SK-N-SH (cell line): ENCODE data around the gene ZDHHC8.

Experiments
- EP300 ChIP-seq, 2 experiments: IDR thresholded peaks; 2 replicates each; pipeline versions ENCODE4 v1.4.0 to v1.6.1; 2012; ENCODE audit warnings: borderline replicate concordance in 1 of 2, low read depth in 1 of 2, low read length in 1 of 2
- NRF1 ChIP-seq: IDR thresholded peaks from 2 replicates; pipeline ENCODE4 v1.6.1; 2012; ENCODE audit warnings: low read depth, mild to moderate bottlenecking, low read length
- YY1 ChIP-seq: IDR thresholded peaks from 2 replicates; pipeline ENCODE4 v1.4.0; 2012; ENCODE audit warnings: low read depth, mild to moderate bottlenecking
- TF ChIP-seq, protein P1 (sequence below): fragments of 200-600 bp; sonication (generic); IDR thresholded peaks from 2 replicates; pipeline ENCODE4 v1.6.1; 2017; ENCODE audit warnings: antibody characterized with exemption, mild to moderate bottlenecking, moderate library complexity
- TF ChIP-seq, protein P2 (sequence below): IDR thresholded peaks from 2 replicates; pipeline ENCODE4 v1.6.1; 2012; ENCODE audit warnings: mild to moderate bottlenecking, low read depth, low read length, moderate library complexity
- TF ChIP-seq, protein P3 (sequence below): fragments of 150-350 bp; IDR thresholded peaks from 2 replicates; pipeline ENCODE4 v1.6.1; 2017; ENCODE audit warnings: antibody characterized with exemption, low read length, low read depth, borderline replicate concordance

DNA sequence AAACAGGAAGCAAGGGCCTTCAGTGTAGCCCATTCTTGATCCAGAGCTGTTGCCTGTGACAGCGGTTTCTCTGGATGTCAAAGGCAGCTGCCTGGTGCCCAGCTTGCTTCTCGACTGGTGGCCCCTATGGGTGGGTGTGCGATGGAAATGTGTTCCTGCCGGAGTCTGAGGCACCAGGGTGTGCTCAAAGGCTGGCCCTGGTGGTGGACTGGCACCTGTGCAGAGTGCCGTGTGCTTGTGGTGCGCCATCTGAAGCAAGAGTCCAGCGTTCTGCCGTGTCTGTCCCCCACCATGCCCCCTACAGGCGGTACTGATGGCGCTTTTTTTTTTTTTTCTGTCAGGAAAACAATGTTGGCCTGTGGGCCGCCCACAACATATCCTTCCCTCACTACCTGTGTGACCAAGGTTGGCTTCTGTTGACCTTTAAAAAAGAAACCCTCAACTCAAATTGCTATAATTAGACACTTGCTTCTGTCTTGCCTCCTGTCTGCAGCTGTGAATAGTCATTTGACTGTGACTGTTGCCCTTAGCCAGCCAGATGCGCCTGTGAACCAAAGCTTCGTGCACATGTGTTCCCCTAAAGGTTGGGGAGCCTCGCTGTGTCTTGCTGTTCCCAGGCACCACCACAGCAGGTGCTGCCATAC, 20.4 kb upstream of the ZDHHC8 start:
- TF ChIP-seq YY1 (no peak), NRF1 (no peak), EP300 (IDR thresholded peaks at IDR 0.05; ENCODE audit: borderline replicate concordance in 1 of 2, low read depth in 1 of 2, low read length in 1 of 2) (no peak)
- TF ChIP-seq, protein P1, sequence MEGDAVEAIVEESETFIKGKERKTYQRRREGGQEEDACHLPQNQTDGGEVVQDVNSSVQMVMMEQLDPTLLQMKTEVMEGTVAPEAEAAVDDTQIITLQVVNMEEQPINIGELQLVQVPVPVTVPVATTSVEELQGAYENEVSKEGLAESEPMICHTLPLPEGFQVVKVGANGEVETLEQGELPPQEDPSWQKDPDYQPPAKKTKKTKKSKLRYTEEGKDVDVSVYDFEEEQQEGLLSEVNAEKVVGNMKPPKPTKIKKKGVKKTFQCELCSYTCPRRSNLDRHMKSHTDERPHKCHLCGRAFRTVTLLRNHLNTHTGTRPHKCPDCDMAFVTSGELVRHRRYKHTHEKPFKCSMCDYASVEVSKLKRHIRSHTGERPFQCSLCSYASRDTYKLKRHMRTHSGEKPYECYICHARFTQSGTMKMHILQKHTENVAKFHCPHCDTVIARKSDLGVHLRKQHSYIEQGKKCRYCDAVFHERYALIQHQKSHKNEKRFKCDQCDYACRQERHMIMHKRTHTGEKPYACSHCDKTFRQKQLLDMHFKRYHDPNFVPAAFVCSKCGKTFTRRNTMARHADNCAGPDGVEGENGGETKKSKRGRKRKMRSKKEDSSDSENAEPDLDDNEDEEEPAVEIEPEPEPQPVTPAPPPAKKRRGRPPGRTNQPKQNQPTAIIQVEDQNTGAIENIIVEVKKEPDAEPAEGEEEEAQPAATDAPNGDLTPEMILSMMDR, result peak; percentile 61
- TF ChIP-seq, protein P2, sequence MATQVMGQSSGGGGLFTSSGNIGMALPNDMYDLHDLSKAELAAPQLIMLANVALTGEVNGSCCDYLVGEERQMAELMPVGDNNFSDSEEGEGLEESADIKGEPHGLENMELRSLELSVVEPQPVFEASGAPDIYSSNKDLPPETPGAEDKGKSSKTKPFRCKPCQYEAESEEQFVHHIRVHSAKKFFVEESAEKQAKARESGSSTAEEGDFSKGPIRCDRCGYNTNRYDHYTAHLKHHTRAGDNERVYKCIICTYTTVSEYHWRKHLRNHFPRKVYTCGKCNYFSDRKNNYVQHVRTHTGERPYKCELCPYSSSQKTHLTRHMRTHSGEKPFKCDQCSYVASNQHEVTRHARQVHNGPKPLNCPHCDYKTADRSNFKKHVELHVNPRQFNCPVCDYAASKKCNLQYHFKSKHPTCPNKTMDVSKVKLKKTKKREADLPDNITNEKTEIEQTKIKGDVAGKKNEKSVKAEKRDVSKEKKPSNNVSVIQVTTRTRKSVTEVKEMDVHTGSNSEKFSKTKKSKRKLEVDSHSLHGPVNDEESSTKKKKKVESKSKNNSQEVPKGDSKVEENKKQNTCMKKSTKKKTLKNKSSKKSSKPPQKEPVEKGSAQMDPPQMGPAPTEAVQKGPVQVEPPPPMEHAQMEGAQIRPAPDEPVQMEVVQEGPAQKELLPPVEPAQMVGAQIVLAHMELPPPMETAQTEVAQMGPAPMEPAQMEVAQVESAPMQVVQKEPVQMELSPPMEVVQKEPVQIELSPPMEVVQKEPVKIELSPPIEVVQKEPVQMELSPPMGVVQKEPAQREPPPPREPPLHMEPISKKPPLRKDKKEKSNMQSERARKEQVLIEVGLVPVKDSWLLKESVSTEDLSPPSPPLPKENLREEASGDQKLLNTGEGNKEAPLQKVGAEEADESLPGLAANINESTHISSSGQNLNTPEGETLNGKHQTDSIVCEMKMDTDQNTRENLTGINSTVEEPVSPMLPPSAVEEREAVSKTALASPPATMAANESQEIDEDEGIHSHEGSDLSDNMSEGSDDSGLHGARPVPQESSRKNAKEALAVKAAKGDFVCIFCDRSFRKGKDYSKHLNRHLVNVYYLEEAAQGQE, result no peak
- TF ChIP-seq, protein P3, sequence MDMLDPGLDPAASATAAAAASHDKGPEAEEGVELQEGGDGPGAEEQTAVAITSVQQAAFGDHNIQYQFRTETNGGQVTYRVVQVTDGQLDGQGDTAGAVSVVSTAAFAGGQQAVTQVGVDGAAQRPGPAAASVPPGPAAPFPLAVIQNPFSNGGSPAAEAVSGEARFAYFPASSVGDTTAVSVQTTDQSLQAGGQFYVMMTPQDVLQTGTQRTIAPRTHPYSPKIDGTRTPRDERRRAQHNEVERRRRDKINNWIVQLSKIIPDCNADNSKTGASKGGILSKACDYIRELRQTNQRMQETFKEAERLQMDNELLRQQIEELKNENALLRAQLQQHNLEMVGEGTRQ, result no peak
